A673 (cell line): ENCODE data around the gene CCNK.

ENCODE experiments used
- CTCF ChIP-seq: fragments of 300-800, 200-600 bp; sonication (generic); conservative IDR thresholded peaks from 2 replicates; pipeline ENCODE4 v1.5.1; 2017; ENCODE audit warnings: low read depth, mild to moderate bottlenecking, antibody characterized with exemption, low read length, moderate library complexity, mixed read lengths
- EZH2 ChIP-seq: fragments of 200-600 bp; sonication (generic); IDR thresholded peaks from 2 replicates; pipeline ENCODE4 v1.6.1; 2017; ENCODE audit warnings: borderline replicate concordance, low read depth, mild to moderate bottlenecking, mixed read lengths, antibody characterized with exemption, low read length; ENCODE audit not compliant: poor library complexity, severe bottlenecking

GRCh38 chr14:99541677-99542470 lies 60.7 kb downstream of the CCNK start:
- TF ChIP-seq CTCF (no peak), EZH2 (no peak)
